Activated CD4-positive, alpha-beta T cell treated with anti-CD3 and anti-CD28 coated beads for 36 hours (primary cell): ENCODE results near the gene COMT. TPM values are rescaled to one million over a fixed set of nuclear protein-coding genes. Genes with fewer than 3 reads are reported as not detected.
A peak's percentile ranks its signal among the peaks of the same experiment; 100 is the strongest.

Experiments
- ATAC-seq: fragments of 200-7000 bp; cut with Tn5 transposase; one replicate; pipeline ENCODE4 v1.10.0; 2021; ENCODE audit warnings: mild to moderate bottlenecking, moderate library complexity
- CTCF ChIA-PET: fragments of 350-600 bp; sonication (Branson Sonifier 250); formaldehyde crosslinking; loops from one replicate; lab custom pipeline; 2021; ENCODE audit warnings: antibody characterized with exemption; lab: Charles Lee
- POLR2A ChIA-PET: fragments of 350-600 bp; sonication (Branson Sonifier 250); formaldehyde crosslinking; loops from one replicate; lab custom pipeline; 2021; ENCODE audit warnings: antibody characterized with exemption, inconsistent platforms; lab: Charles Lee
- DNase-seq: peaks from one replicate; pipeline ENCODE4 v3.0.0-alpha.2; 2020
- H3K27ac Mint-ChIP-seq: one replicate; pipeline ENCODE4 v1.8.0; 2021; ENCODE audit warnings: mixed read lengths
- H3K27me3 Mint-ChIP-seq: one replicate; pipeline ENCODE4 v1.8.0; 2021; ENCODE audit warnings: mixed read lengths
- H3K36me3 Mint-ChIP-seq: one replicate; pipeline ENCODE4 v1.8.0; 2021; ENCODE audit warnings: low read depth, mixed read lengths
- H3K4me1 Mint-ChIP-seq: one replicate; pipeline ENCODE4 v1.8.0; 2021; ENCODE audit warnings: mixed read lengths
- H3K4me3 Mint-ChIP-seq: one replicate; pipeline ENCODE4 v1.8.0; 2021; ENCODE audit warnings: mild to moderate bottlenecking, moderate library complexity, mixed read lengths
- H3K9me3 Mint-ChIP-seq: one replicate; pipeline ENCODE4 v1.8.0; 2021; ENCODE audit warnings: low read depth, mixed read lengths
- intact Hi-C, 2 experiments: fragments of 100-400 bp; cut with DNase I in 1 of 2; cut with micrococcal nuclease in 1 of 2; formaldehyde crosslinking; loops; one replicate each; pipeline versions ENCODE4 v1.14.2 to v1.15.1; 2022 to 2024; cut with DNase I, micrococcal nuclease
- total RNA-seq, 2 experiments: library from RNA; stranded (reverse); gene quantifications; one replicate each; pipeline ENCODE4 v1.2.3, GENCODE V29; 2021

COMT gene
- total RNA-seq, 2 experiments from 2014 or later: 63.5 to 78.5 TPM

GRCh38 chr22:20011993-20012740, 70.6 kb downstream of the COMT start:
- Mint-ChIP-seq H3K4me1 (peaks cover 2% of the 10 kb centered on the region), H3K36me3 (no peaks in the 10 kb centered on the region), H3K4me3 (no peak overlapping the region), H3K27ac (peak overlapping the region; percentile 11), H3K27me3 (peaks cover 6% of the 10 kb centered on the region), H3K9me3 (no peaks in the 10 kb centered on the region)
- ChIA-PET CTCF (interaction anchor here (0.6 to 2.7 kb wide), 3 partner anchors 40 to 267 kb away, joined by 3 to 14 read pairs (median 3); no protein-coding TSS in a partner anchor), POLR2A (no interaction called here)
- intact Hi-C loops: no loop called here
- ATAC-seq (no peak), DNase-seq (no peak)

GRCh38 chr22:20012741-20013331, 71.3 kb downstream of the COMT start:
- Mint-ChIP-seq H3K9me3 (no peaks in the 10 kb centered on the region), H3K36me3 (no peaks in the 10 kb centered on the region), H3K4me3 (no peak overlapping the region), H3K27me3 (peaks cover 6% of the 10 kb centered on the region), H3K27ac (no peak overlapping the region), H3K4me1 (peaks cover 5% of the 10 kb centered on the region)
- CTCF ChIA-PET: interaction anchor here (0.5 to 2.7 kb wide), 5 partner anchors 20 to 282 kb away, joined by 3 to 14 read pairs (median 5); no protein-coding TSS in a partner anchor
- POLR2A ChIA-PET: interaction anchor here (1.2 kb wide), 1 partner anchor 38 kb away, joined by 3 read pairs; no protein-coding TSS in a partner anchor
- intact Hi-C loops: loop anchor here (1.0 kb wide), 1 partner anchor 43 kb away; no protein-coding TSS in a partner anchor
- DNase-seq (no peak), ATAC-seq (no peak)

GRCh38 chr22:20013382-20013871, 71.9 kb downstream of the COMT start:
- ChIA-PET CTCF (interaction anchor here (0.5 to 2.7 kb wide), 7 partner anchors 11 to 283 kb away, joined by 3 to 14 read pairs (median 4); no protein-coding TSS in a partner anchor), POLR2A (interaction anchor here (1.2 kb wide), 1 partner anchor 38 kb away, joined by 3 read pairs; no protein-coding TSS in a partner anchor)
- H3K36me3 Mint-ChIP-seq: no peaks in the 10 kb centered on the region
- DNase-seq (peak; percentile 64), ATAC-seq (no peak)
- H3K4me1 Mint-ChIP-seq: peaks cover 5% of the 10 kb centered on the region
- intact Hi-C loops: loop anchor here (1.0 kb wide), 1 partner anchor 43 kb away; no protein-coding TSS in a partner anchor
- H3K27me3 Mint-ChIP-seq: peaks cover 6% of the 10 kb centered on the region
- H3K9me3 Mint-ChIP-seq: no peaks in the 10 kb centered on the region
- no peak overlapping the region for H3K27ac Mint-ChIP-seq
- no peak overlapping the region for H3K4me3 Mint-ChIP-seq

GRCh38 chr22:20014526-20015186, 73.1 kb downstream of the COMT start:
- peaks cover 5% of the 10 kb centered on the region for H3K4me1 Mint-ChIP-seq
- ATAC-seq: no peak
- H3K27me3 Mint-ChIP-seq: peaks cover 6% of the 10 kb centered on the region
- DNase-seq: no peak
- ChIA-PET POLR2A (interaction anchor here (0.5 kb wide), 1 partner anchor 19 kb away, joined by 3 read pairs; no protein-coding TSS in a partner anchor), CTCF (interaction anchor here (0.5 to 2.7 kb wide), 9 partner anchors 11 to 223 kb away, joined by 3 to 14 read pairs (median 3); no protein-coding TSS in a partner anchor)
- intact Hi-C loops: loop anchor here in 1 of 2 experiments (5.0 kb wide), 1 partner anchor 282 kb away; no protein-coding TSS in a partner anchor
- no peaks in the 10 kb centered on the region for H3K36me3 Mint-ChIP-seq
- H3K4me3 Mint-ChIP-seq: no peak overlapping the region
- no peak overlapping the region for H3K27ac Mint-ChIP-seq
- H3K9me3 Mint-ChIP-seq: no peaks in the 10 kb centered on the region

- ATAC-seq (no peak), DNase-seq (no peak)
- intact Hi-C loops: loop anchor here in 1 of 2 experiments (5.0 kb wide), 1 partner anchor 283 kb away; no protein-coding TSS in a partner anchor
- Mint-ChIP-seq H3K4me1 (peaks cover 8% of the 10 kb centered on the region), H3K9me3 (no peaks in the 10 kb centered on the region), H3K4me3 (peak overlapping the region; percentile 23), H3K36me3 (no peaks in the 10 kb centered on the region), H3K27ac (no peak overlapping the region), H3K27me3 (peaks cover 6% of the 10 kb centered on the region)
- ChIA-PET CTCF (interaction anchor here (0.5 to 2.2 kb wide), 4 partner anchors 11 to 223 kb away, joined by 3 to 7 read pairs (median 4); no protein-coding TSS in a partner anchor), POLR2A (interaction anchor here (0.5 kb wide), 1 partner anchor 66 kb away, joined by 3 read pairs; no protein-coding TSS in a partner anchor)
Observed at GRCh38 chr22:20015187-20015625, 73.6 kb downstream of the COMT start.

- Mint-ChIP-seq H3K27me3 (peaks cover 6% of the 10 kb centered on the region), H3K36me3 (no peaks in the 10 kb centered on the region), H3K9me3 (no peaks in the 10 kb centered on the region), H3K4me3 (peak overlapping the region; percentile 78), H3K27ac (no peak overlapping the region), H3K4me1 (peaks cover 12% of the 10 kb centered on the region)
- ATAC-seq: no peak
- intact Hi-C loops: loop anchor here in 1 of 2 experiments (1.0 to 5.0 kb wide), 5 partner anchors 29 to 284 kb away; partner anchors contain the start of genes DGCR8 and TRMT2A
- peak; percentile 39 for DNase-seq
- POLR2A ChIA-PET: interaction anchor here (0.5 kb wide), 1 partner anchor 66 kb away, joined by 3 read pairs; no protein-coding TSS in a partner anchor
- CTCF ChIA-PET: interaction anchor here (0.7 to 2.2 kb wide), 2 partner anchors 10 to 467 kb away, joined by 3 to 7 read pairs; no protein-coding TSS in a partner anchor
Observed at GRCh38 chr22:20015971-20016733, 74.6 kb downstream of the COMT start.

- intact Hi-C loops: loop anchor here in 1 of 2 experiments (1.0 to 5.0 kb wide), 5 partner anchors 30 to 285 kb away; partner anchors contain the start of genes DGCR8 and TRMT2A
- ChIA-PET POLR2A (no interaction called here), CTCF (no interaction called here)
- peak; percentile 72 for ATAC-seq
- peak within 1 kb of the TSS; percentile 78 for H3K4me3 Mint-ChIP-seq
- DNase-seq: peak; percentile 94
- H3K36me3 Mint-ChIP-seq: no peaks in the 10 kb centered on the region
- H3K4me1 Mint-ChIP-seq: peaks cover 15% of the 10 kb centered on the region
- peak within 1 kb of the TSS; percentile 25 for H3K27ac Mint-ChIP-seq
- no peaks in the 10 kb centered on the region for H3K9me3 Mint-ChIP-seq
- peaks cover 6% of the 10 kb centered on the region for H3K27me3 Mint-ChIP-seq
Observed at GRCh38 chr22:20016734-20017621, 75.4 kb downstream of the COMT start, which contains the start of gene ARVCF. ARVCF (minus strand) TSS chr22:20016823; CDS start chr22:19990794, 26,029 bp downstream.

- Mint-ChIP-seq H3K9me3 (no peaks in the 10 kb centered on the region), H3K4me3 (peak overlapping the region; percentile 78), H3K4me1 (peaks cover 21% of the 10 kb centered on the region), H3K36me3 (no peaks in the 10 kb centered on the region), H3K27me3 (peaks cover 6% of the 10 kb centered on the region), H3K27ac (no peak overlapping the region)
- ATAC-seq (no peak), DNase-seq (no peak)
- intact Hi-C loops: loop anchor here in 1 of 2 experiments (5.0 kb wide), 1 partner anchor 285 kb away; no protein-coding TSS in a partner anchor
- ChIA-PET CTCF (no interaction called here), POLR2A (no interaction called here)
Observed at GRCh38 chr22:20017622-20017958, 76.0 kb downstream of the COMT start.

- POLR2A ChIA-PET: no interaction called here
- ATAC-seq (no peak), DNase-seq (no peak)
- CTCF ChIA-PET: no interaction called here
- Mint-ChIP-seq H3K9me3 (no peaks in the 10 kb centered on the region), H3K27ac (no peak overlapping the region), H3K36me3 (no peaks in the 10 kb centered on the region), H3K27me3 (peaks cover 6% of the 10 kb centered on the region), H3K4me1 (peaks cover 24% of the 10 kb centered on the region), H3K4me3 (peak overlapping the region; percentile 78)
- intact Hi-C loops: loop anchor here in 1 of 2 experiments (5.0 kb wide), 1 partner anchor 286 kb away; no protein-coding TSS in a partner anchor
Observed at GRCh38 chr22:20018001-20018400, 76.4 kb downstream of the COMT start.
